ENCODE results near the gene RACK1.

DNA sequence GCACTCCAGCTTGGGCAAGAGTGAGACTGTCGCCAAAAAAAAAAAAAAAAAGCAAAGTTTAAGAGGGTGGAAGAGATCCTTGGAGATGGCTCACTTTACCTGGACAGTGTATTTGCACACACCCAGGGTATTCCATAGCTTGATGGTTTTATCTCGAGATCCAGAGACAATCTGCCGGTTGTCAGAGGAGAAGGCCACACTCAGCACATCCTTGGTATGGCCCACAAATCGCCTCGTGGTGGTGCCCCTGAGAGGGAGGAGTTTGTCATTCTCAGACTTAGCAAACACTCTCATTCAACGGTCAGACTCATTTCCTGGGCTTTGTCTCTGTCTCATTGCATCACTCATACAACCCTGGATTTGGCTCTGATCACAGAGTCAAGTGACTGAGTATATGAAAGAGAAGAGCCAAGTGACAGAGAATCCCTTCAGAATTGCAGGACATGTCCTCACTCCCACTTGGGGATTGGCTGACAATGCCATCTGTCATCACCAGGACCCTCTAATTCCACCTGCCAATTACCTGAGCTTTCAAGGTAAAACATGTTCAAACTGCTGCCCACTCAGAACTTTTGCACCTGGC, 2.2 kb downstream of the RACK1 start:
- TF ChIP-seq RAD21 (IDR thresholded peaks at IDR 0.05), result no peak
- TF ChIP-seq TAF1 (conservative IDR thresholded peaks at IDR 0.05), result no peak
- TF ChIP-seq, protein P1, sequence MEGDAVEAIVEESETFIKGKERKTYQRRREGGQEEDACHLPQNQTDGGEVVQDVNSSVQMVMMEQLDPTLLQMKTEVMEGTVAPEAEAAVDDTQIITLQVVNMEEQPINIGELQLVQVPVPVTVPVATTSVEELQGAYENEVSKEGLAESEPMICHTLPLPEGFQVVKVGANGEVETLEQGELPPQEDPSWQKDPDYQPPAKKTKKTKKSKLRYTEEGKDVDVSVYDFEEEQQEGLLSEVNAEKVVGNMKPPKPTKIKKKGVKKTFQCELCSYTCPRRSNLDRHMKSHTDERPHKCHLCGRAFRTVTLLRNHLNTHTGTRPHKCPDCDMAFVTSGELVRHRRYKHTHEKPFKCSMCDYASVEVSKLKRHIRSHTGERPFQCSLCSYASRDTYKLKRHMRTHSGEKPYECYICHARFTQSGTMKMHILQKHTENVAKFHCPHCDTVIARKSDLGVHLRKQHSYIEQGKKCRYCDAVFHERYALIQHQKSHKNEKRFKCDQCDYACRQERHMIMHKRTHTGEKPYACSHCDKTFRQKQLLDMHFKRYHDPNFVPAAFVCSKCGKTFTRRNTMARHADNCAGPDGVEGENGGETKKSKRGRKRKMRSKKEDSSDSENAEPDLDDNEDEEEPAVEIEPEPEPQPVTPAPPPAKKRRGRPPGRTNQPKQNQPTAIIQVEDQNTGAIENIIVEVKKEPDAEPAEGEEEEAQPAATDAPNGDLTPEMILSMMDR (IDR thresholded peaks at IDR 0.05; ENCODE audit: low read depth, low read length, missing input control), result no peak
- TF ChIP-seq, protein P2, sequence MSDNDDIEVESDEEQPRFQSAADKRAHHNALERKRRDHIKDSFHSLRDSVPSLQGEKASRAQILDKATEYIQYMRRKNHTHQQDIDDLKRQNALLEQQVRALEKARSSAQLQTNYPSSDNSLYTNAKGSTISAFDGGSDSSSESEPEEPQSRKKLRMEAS (IDR thresholded peaks at IDR 0.05), result no peak
- TF ChIP-seq HNF4A (conservative IDR thresholded peaks at IDR 0.05), result no peak
- TF ChIP-seq, protein P3, sequence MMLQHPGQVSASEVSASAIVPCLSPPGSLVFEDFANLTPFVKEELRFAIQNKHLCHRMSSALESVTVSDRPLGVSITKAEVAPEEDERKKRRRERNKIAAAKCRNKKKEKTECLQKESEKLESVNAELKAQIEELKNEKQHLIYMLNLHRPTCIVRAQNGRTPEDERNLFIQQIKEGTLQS (IDR thresholded peaks at IDR 0.05), result peak; percentile 28
- TF ChIP-seq JUND (IDR thresholded peaks at IDR 0.05), result no peak
- TF ChIP-seq FOXA1 (IDR thresholded peaks at IDR 0.05), result no peak
- TF ChIP-seq EGR1 (IDR thresholded peaks at IDR 0.05; ENCODE audit: low read depth in 2 of 2), result no peak
- no peak for TF ChIP-seq YY1 (IDR thresholded peaks at IDR 0.05)

All from liver (tissue), 3 donors.